ENCODE measurements around the gene C13orf46.

- TF ChIP-seq, protein P1, sequence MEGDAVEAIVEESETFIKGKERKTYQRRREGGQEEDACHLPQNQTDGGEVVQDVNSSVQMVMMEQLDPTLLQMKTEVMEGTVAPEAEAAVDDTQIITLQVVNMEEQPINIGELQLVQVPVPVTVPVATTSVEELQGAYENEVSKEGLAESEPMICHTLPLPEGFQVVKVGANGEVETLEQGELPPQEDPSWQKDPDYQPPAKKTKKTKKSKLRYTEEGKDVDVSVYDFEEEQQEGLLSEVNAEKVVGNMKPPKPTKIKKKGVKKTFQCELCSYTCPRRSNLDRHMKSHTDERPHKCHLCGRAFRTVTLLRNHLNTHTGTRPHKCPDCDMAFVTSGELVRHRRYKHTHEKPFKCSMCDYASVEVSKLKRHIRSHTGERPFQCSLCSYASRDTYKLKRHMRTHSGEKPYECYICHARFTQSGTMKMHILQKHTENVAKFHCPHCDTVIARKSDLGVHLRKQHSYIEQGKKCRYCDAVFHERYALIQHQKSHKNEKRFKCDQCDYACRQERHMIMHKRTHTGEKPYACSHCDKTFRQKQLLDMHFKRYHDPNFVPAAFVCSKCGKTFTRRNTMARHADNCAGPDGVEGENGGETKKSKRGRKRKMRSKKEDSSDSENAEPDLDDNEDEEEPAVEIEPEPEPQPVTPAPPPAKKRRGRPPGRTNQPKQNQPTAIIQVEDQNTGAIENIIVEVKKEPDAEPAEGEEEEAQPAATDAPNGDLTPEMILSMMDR (IDR thresholded peaks at IDR 0.05), result no peak
- TF ChIP-seq POLR2AphosphoS5 (IDR thresholded peaks at IDR 0.05), result no peak
These were observed 51.3 kb downstream of the C13orf46 start for GRCh38 chr13:113922412-113923118.
